HuH-7.5 (cell line): ENCODE data around the gene SWT1.

Source experiments
- DNase-seq: peaks from one replicate; pipeline ENCODE4 v3.0.0; 2011; ENCODE audit warnings: low spot score

Gene SWT1

GRCh38 chr1:185288435-185288834 lies 131.5 kb downstream of the SWT1 start:
- no peak for DNase-seq

GRCh38 chr1:185289880-185290279 lies 132.9 kb downstream of the SWT1 start:
- no peak for DNase-seq

- no peak for DNase-seq
Observed at GRCh38 chr1:185291159-185291558, 134.2 kb downstream of the SWT1 start.

GRCh38 chr1:185291652-185292051 lies 134.7 kb downstream of the SWT1 start:
- no peak for DNase-seq

- no peak for DNase-seq
Observed at GRCh38 chr1:185292237-185292636, 135.3 kb downstream of the SWT1 start.

GRCh38 chr1:185293967-185294542 lies 137.1 kb downstream of the SWT1 start:
- no peak for DNase-seq

GRCh38 chr1:185295091-185295490 lies 138.1 kb downstream of the SWT1 start:
- DNase-seq = no peak

- no peak for DNase-seq
Observed at GRCh38 chr1:185297982-185298381, 141.0 kb downstream of the SWT1 start.

- no peak for DNase-seq
Observed at GRCh38 chr1:185300152-185300551, 143.2 kb downstream of the SWT1 start.

GRCh38 chr1:185305419-185305818 lies 148.5 kb downstream of the SWT1 start:
- no peak for DNase-seq

GRCh38 chr1:185308126-185308525 lies 151.2 kb downstream of the SWT1 start:
- no peak for DNase-seq

GRCh38 chr1:185309566-185309965 lies 152.6 kb downstream of the SWT1 start:
- no peak for DNase-seq

GRCh38 chr1:185311589-185312225 lies 154.7 kb downstream of the SWT1 start:
- no peak for DNase-seq

GRCh38 chr1:185312361-185313138 lies 155.6 kb downstream of the SWT1 start:
- no peak for DNase-seq

GRCh38 chr1:185314411-185314810 lies 157.4 kb downstream of the SWT1 start:
- no peak for DNase-seq

- no peak for DNase-seq
Observed at GRCh38 chr1:185315445-185316071, 158.6 kb downstream of the SWT1 start.

- DNase-seq = peak; percentile 64
Observed at GRCh38 chr1:185316163-185317033, 159.4 kb downstream of the SWT1 start.

GRCh38 chr1:185317034-185317885 lies 160.3 kb downstream of the SWT1 start, which contains the start of gene IVNS1ABP:
Gene IVNS1ABP, minus strand, starts transcription at chr1:185317243. Its CDS starts 7,750 bp downstream, at chr1:185309493.
- DNase-seq = peak; percentile 83

GRCh38 chr1:185317886-185318310 lies 160.9 kb downstream of the SWT1 start:
- peak; percentile 18 for DNase-seq

GRCh38 chr1:185318431-185319138 lies 161.6 kb downstream of the SWT1 start:
- DNase-seq = no peak
